CD1c-positive myeloid dendritic cell (primary cell): ENCODE measurements around the gene DNAJC5G.
"Not testable (repeated sequence)": the region's sequence is repeated elsewhere in the genome, so short reads cannot be mapped to it uniquely, and the experiment has no call there.

Experiments
- DNase-seq: peaks from one replicate; pipeline ENCODE4 v3.0.0-alpha.2; 2016; ENCODE audit errors: extremely low spot score

DNAJC5G gene

GRCh38 chr2:27308359-27308881 lies 33.2 kb downstream of the DNAJC5G start, which contains the start of gene UCN:
Gene UCN (minus strand): TSS chr2:27308445. CDS start chr2:27307895, 550 bp downstream.
- DNase-seq = no peak

DNA sequence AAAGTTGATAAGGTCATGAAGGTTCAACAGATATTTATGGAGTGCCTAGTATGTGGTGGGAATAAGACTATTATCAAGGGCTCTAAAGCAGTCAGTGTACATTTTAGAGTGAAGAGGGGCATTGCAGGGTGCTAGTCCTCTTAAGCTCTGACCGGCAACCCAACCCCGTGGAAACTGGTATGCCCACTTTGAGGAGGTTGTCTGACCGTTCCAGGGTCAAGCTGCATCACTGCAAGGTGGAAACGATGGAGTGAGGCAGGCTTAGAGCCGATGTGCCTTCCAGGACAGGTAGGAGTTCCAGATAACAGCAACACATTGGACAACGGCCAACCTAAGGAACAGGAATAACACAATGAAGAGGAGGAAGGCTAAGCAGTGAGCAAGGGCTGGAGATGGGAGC lies 34.4 kb downstream of the DNAJC5G start:
- no peak for DNase-seq

DNA sequence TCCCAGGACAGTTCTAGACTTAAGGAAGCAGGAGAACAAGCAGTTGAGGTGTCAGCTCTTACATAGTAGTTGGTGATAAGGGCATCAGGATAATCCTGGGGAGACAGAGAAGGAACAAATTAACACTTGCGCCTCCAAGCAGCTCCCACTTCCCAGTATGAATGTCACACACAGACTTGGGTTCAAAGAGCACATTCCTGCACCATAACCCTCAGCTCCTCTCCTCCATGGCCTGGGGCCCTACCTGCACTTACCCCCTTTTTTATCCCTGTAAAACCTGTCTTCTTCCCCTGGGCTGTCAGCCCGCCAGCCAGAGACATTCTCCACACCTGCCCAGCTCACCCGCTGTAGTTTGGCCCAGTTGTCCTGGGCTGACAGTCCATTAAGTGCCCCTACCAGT lies 36.9 kb downstream of the DNAJC5G start:
- DNase-seq = no peak

- DNase-seq = no peak
Measured at GRCh38 chr2:27313882-27314645, 38.8 kb downstream of the DNAJC5G start.

DNA sequence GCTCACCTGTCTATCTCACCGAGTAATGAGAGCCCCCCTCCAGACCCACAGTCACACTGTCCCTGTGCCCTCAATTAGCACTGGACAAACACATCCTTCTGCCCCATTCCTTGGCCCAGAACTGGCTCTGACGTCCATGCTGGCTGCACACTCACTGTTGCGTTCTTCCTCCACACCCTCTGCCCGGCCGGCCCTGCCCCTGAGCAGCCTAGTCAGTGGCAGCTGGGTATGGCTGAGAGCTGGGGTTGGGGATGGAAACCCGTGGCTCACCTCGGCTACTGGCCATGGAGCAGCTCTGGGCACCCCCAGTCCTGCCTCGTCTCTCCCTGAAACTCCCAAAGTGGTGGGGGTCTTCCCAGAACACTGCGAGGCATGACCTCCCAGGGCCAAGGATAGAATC lies 39.5 kb downstream of the DNAJC5G start:
- no peak for DNase-seq

- no peak for DNase-seq
Measured at GRCh38 chr2:27315122-27315521, 39.9 kb downstream of the DNAJC5G start.

GRCh38 chr2:27316655-27317412 lies 41.6 kb downstream of the DNAJC5G start:
- no peak for DNase-seq

- not testable (repeated sequence) for DNase-seq
Measured at GRCh38 chr2:27319839-27320238, 44.6 kb downstream of the DNAJC5G start.

DNA sequence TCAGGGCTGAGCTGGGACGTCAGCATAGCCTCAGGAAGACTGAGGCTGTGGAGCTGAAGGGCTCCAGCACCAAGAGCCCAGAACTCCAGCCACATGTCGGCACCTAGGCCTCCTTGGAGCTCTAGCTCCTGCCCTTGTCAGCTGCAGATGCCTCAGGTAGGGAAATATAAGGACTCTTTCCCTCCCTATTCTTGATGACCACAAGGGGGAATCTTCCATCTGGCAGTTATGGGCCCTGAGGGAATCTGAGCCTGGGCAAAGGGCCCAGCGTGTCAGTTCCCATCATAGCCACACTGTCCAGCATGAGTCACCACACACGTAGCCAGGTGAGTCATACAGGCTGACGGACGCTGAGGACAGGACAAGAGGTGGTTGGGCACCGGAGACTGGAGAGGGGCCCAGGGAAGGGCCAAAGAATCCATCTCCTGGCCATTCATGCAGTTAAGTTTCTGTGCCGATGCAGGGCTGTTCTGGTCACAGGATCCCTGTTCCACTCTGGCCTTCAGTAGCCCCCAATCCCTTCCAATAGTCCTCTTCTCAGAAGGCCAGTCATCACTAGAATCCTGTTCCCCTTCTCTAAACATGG lies 45.8 kb downstream of the DNAJC5G start:
- DNase-seq = peak; percentile 41

DNA sequence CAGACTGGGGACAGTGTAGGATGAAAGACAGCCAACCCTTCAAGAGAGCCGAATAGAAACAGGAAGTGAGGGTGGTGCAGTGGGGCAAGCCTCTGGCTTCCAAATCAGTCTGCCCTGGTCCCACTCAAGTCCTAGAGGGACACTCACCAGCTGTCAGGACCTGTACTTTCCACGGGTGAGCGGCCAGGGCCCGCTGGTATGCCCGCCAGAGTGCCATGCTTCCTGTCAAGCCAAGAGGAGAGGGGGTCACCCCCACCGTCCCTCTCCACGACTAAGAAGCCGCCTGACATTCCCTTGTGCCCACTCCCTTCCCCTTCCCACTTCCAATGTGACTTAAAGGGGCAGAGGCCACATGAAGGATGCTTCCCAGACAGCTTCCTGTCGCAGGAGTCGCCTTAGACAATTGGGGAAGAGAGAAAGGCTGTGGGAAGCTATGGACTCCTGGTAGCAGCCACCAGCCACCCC lies 47.1 kb downstream of the DNAJC5G start:
- peak; percentile 59 for DNase-seq

GRCh38 chr2:27322766-27323595 lies 47.7 kb downstream of the DNAJC5G start, which contains the start of gene MPV17:
Gene MPV17 (minus strand): TSS chr2:27323097. CDS start chr2:27322517, 580 bp downstream.
- peak; percentile 89 for DNase-seq

- DNase-seq = no peak
Measured at GRCh38 chr2:27323596-27324285, 48.5 kb downstream of the DNAJC5G start.

GRCh38 chr2:27324720-27325119 lies 49.5 kb downstream of the DNAJC5G start:
- DNase-seq = no peak
